Thyroid gland (tissue), 4 donors: ENCODE data around the gene EVC. TPM values are rescaled to one million over a fixed set of nuclear protein-coding genes. Genes with fewer than 3 reads are reported as not detected.

Source experiments
- DNase-seq, 2 donors: peaks; one replicate each; pipeline ENCODE4 v3.0.0-alpha.2; 2019
- H3K27ac ChIP-seq, 3 donors: fragments of 200-600 bp; sonication (generic); 1 replicate in 2 of 3; 2 replicates in 1 of 3; pipeline ENCODE4 v1.5.1; 2016 to 2019; ENCODE audit warnings: mild to moderate bottlenecking in 1 of 3, moderate library complexity in 1 of 3
- H3K27me3 ChIP-seq: fragments of 200-600 bp; sonication (generic); one replicate; pipeline ENCODE4 v1.5.1; 2019
- H3K36me3 ChIP-seq, 2 donors: fragments of 200-600 bp; sonication (generic); one replicate each; pipeline ENCODE4 v1.5.1; 2016 to 2019
- H3K4me1 ChIP-seq, 2 donors: fragments of 200-600 bp; sonication (generic); one replicate each; pipeline ENCODE4 v1.5.1; 2017 to 2019
- H3K4me3 ChIP-seq, 3 donors: fragments of 200-600 bp; sonication (generic); replicated peaks in 1 of 3; 1 replicate in 2 of 3; 2 replicates in 1 of 3; pipeline ENCODE4 v1.5.1; 2016; ENCODE audit warnings: mild to moderate bottlenecking in 1 of 3
- H3K9me3 ChIP-seq: fragments of 200-600 bp; sonication (generic); one replicate; pipeline ENCODE4 v1.5.1; 2017
- CTCF ChIP-seq, 6 experiments: fragments of 200-600 bp in 3 of 6; fragments of 450-650 bp in 3 of 6; sonication (generic) in 3 of 6; IDR thresholded peaks; one replicate each; pipeline ENCODE4 v1.5.1; 2016 to 2019; ENCODE audit warnings: antibody characterized with exemption in 6 of 6, mild to moderate bottlenecking in 2 of 6, inconsistent platforms in 1 of 6, moderate library complexity in 1 of 6
- POLR2A ChIP-seq, 2 donors: fragments of 450-650 bp; IDR thresholded peaks; one replicate each; pipeline ENCODE4 v1.6.1; 2017; ENCODE audit warnings: antibody characterized with exemption in 2 of 2, mild to moderate bottlenecking in 2 of 2, moderate library complexity in 1 of 2
- WGBS, 2 donors: methylation state at CpG; one replicate each; pipeline ENCODE4 v1.1.5; 2017; 5-methylcytosine and 5-hydroxymethylcytosine counted together
- intact Hi-C: fragments of 100-400 bp; cut with DNase I; formaldehyde crosslinking; loops from one replicate; pipeline ENCODE4 v1.15.1; 2023
- total RNA-seq, 4 donors: library from RNA; depleted of rRNA; stranded (reverse); fragments of >200 nt; gene quantifications; one replicate each; pipeline ENCODE4 v1.2.3, GENCODE V29; 2016

The EVC gene
- total RNA-seq, 4 donors from 2014 or later, result 21.4 to 43.6 (median 38.6) TPM

GRCh38 chr4:5760936-5761480, 50.0 kb downstream of the EVC start:
- H3K4me1 ChIP-seq, result no peaks in the 10 kb centered on the region
- H3K27ac ChIP-seq, result no peak overlapping the region
- intact Hi-C loops, result no loop called here
- no peak overlapping the region for H3K4me3 ChIP-seq
- TF ChIP-seq CTCF (IDR thresholded peaks at IDR 0.05), result no peak
- no peak for TF ChIP-seq POLR2A (IDR thresholded peaks at IDR 0.05)
- H3K9me3 ChIP-seq, result no peaks in the 10 kb centered on the region
- H3K36me3 ChIP-seq, result peaks cover 5 to 11% of the 10 kb centered on the region in 2 donors
- no peaks in the 10 kb centered on the region for H3K27me3 ChIP-seq
- WGBS, 2 donors, result 96% methylated on average over 9 of the region's 9 CpGs
- no peak for DNase-seq

- no peaks in the 10 kb centered on the region for H3K9me3 ChIP-seq
- no peak for TF ChIP-seq POLR2A (IDR thresholded peaks at IDR 0.05)
- TF ChIP-seq CTCF (IDR thresholded peaks at IDR 0.05), result no peak
- peaks cover 0 to 1% of the 10 kb centered on the region in 2 donors for H3K36me3 ChIP-seq
- no peaks in the 10 kb centered on the region for H3K27me3 ChIP-seq
- 80 to 100% methylated on average over 1 to 4 of the region's 4 CpGs for WGBS, 2 donors
- H3K27ac ChIP-seq, result no peak overlapping the region
- H3K4me3 ChIP-seq, result no peak overlapping the region
- no peaks in the 10 kb centered on the region for H3K4me1 ChIP-seq
- no peak for DNase-seq
- intact Hi-C loops, result no loop called here
Measured at GRCh38 chr4:5770051-5770450, 59.0 kb downstream of the EVC start.

- no peaks in the 10 kb centered on the region for H3K9me3 ChIP-seq
- TF ChIP-seq POLR2A (IDR thresholded peaks at IDR 0.05) (no peak), CTCF (IDR thresholded peaks at IDR 0.05) (no peak)
- WGBS, 2 donors, result 86 to 93% methylated on average over 9 of the region's 9 CpGs
- H3K4me1 ChIP-seq, result no peaks in the 10 kb centered on the region
- no peak overlapping the region for H3K27ac ChIP-seq
- DNase-seq, result no peak
- peaks cover 0 to 6% of the 10 kb centered on the region in 2 donors for H3K36me3 ChIP-seq
- intact Hi-C loops, result no loop called here
- no peaks in the 10 kb centered on the region for H3K27me3 ChIP-seq
- H3K4me3 ChIP-seq, result no peak overlapping the region
Measured at GRCh38 chr4:5772528-5773270, 61.7 kb downstream of the EVC start.

- Histone ChIP-seq H3K4me3 (no peak overlapping the region), H3K36me3 (peaks cover 0 to 6% of the 10 kb centered on the region in 2 donors), H3K27ac (no peak overlapping the region), H3K4me1 (no peaks in the 10 kb centered on the region), H3K27me3 (no peaks in the 10 kb centered on the region), H3K9me3 (no peaks in the 10 kb centered on the region)
- intact Hi-C loops, result no loop called here
- 85 to 92% methylated on average over 2 of the region's 2 CpGs for WGBS, 2 donors
- DNase-seq, result no peak
- no peak for TF ChIP-seq CTCF (IDR thresholded peaks at IDR 0.05)
- no peak for TF ChIP-seq POLR2A (IDR thresholded peaks at IDR 0.05)
Measured at GRCh38 chr4:5773271-5773555, 62.2 kb downstream of the EVC start.

- Histone ChIP-seq H3K36me3 (peaks cover 0 to 6% of the 10 kb centered on the region in 2 donors), H3K27me3 (no peaks in the 10 kb centered on the region), H3K4me1 (no peaks in the 10 kb centered on the region), H3K27ac (no peak overlapping the region), H3K4me3 (no peak overlapping the region), H3K9me3 (no peaks in the 10 kb centered on the region)
- intact Hi-C loops, result no loop called here
- no peak for DNase-seq
- WGBS, 2 donors, result 83 to 87% methylated on average over 2 of the region's 2 CpGs
- no peak for TF ChIP-seq POLR2A (IDR thresholded peaks at IDR 0.05)
- TF ChIP-seq CTCF (IDR thresholded peaks at IDR 0.05), result no peak
Measured at GRCh38 chr4:5774416-5775036, 63.5 kb downstream of the EVC start.
